Measurements from ENCODE around the gene PEX19.

- TF ChIP-seq CTCF (IDR thresholded peaks at IDR 0.05) (no peak), POLR2A (IDR thresholded peaks at IDR 0.05) (no peak)
Observed at GRCh38 chr1:160309571-160309970, 24.6 kb upstream of the PEX19 start.
